SKM-1 treated with dmso at 0.1 percent for 144 hours (cell line): ENCODE measurements around the gene UGT1A1.
A peak's percentile ranks its signal among the peaks of the same experiment; 100 is the strongest.
"Not testable (repeated sequence)": the region's sequence is repeated elsewhere in the genome, so short reads cannot be mapped to it uniquely, and the experiment has no call there.

Experiments used
- DNase-seq: peaks from one replicate; lab custom pipeline; 2025; ENCODE audit not compliant: unreplicated experiment; lab: John Stamatoyannopoulos, UW

UGT1A1 gene

GRCh38 chr2:233760043-233760442 is at the start of gene UGT1A1:
Gene UGT1A1, plus strand, starts transcription at chr2:233760270. Its CDS starts 18 bp downstream, at chr2:233760288.
- DNase-seq, result no peak

DNA sequence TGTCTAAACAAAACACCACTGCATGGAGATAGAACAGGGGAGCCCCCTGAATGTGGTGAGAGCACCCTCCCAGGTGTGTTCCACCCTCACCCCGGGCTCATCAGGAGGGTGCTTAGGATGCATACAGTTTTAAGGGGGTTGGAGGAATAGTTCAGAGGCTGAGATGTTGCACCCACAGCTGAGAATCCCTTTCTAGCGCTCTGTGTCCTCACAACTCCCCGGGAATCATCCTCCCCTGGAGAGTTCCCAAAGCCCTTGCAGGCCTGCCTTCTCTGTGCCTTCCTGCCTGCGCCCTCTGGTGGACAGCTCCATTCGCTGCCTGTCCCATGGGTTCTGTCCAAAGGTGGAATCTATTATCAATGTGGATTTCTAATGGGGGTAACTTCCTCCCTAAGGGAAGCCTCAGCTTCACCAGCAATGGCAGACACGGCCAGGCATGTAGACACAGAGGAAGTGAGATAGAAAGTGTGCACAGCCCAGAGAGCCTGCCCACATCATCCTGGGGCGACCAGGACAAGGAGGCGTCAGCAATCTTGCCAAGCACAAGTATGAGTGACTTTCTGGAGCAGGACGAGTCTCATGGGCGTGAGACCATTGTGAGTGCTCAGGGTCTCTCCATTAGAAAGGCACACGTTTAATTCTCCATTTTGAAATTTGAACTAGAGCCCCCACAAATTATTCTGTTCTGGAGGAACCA is 48.6 kb upstream of the UGT1A1 start:
- DNase-seq, result peak; percentile 46

- DNase-seq, result no peak
These were observed 47.3 kb upstream of the UGT1A1 start, which contains the start of gene UGT1A5 for GRCh38 chr2:233712611-233713261. Gene UGT1A5, plus strand, starts transcription at chr2:233712907. Its CDS starts 85 bp downstream, at chr2:233712992.

DNA sequence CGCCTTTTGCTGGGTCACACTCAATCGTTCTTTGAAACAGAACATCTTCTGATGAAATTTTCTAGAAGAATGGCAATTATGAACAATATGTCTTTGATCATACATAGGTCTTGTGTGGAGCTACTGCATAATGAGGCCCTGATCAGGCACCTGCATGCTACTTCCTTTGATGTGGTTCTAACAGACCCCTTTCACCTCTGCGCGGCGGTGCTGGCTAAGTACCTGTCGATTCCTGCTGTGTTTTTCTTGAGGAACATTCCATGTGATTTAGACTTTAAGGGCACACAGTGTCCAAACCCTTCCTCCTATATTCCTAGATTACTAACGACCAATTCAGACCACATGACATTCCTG is 46.8 kb upstream of the UGT1A1 start:
- no peak for DNase-seq

DNA sequence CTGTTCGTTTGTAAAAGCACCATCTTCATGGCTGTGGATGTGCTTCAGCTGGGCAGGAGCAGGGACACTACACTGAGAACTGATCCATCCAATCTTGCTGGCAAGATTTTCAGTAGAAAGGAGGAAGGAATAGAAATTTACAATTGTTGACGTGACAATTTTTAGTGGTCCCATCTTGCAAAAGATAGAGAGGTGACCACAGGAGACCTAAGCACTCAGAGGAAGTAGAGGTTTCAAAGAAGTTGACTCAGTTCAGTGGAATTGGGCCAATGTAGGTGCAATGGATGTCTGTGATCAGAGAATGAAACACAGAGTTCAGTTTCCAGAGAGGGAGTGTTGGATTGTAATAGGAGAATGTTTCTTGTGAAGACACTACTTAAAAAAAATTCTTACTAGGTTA is 45.9 kb upstream of the UGT1A1 start:
- DNase-seq, result no peak

DNA sequence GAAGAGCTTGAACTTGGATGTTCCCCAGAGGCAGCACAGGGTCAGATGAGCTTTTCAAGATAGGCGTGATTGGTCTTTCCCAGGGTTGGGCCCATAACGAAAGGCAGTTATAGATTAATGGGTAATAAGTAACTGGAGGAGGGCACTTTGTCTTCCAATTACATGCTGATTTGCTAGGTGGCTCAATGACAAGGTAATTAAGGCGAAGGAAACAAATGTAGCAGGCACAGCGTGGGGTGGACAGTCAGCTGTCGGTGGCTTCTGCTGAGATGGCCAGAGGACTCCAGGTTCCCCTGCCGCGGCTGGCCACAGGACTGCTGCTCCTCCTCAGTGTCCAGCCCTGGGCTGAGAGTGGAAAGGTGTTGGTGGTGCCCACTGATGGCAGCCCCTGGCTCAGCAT is 41.5 kb upstream of the UGT1A1 start, which contains the start of gene UGT1A4:
Gene UGT1A4 (plus strand): TSS at position 185 of the 400 bp plus-strand sequence. CDS start 85 bp downstream, at position 270.
- no peak for DNase-seq

- DNase-seq, result no peak
These were observed 31.3 kb upstream of the UGT1A1 start, which contains the start of gene UGT1A3 for GRCh38 chr2:233728723-233729301. Gene UGT1A3, plus strand, starts transcription at chr2:233729042. Its CDS starts 85 bp downstream, at chr2:233729127.

DNA sequence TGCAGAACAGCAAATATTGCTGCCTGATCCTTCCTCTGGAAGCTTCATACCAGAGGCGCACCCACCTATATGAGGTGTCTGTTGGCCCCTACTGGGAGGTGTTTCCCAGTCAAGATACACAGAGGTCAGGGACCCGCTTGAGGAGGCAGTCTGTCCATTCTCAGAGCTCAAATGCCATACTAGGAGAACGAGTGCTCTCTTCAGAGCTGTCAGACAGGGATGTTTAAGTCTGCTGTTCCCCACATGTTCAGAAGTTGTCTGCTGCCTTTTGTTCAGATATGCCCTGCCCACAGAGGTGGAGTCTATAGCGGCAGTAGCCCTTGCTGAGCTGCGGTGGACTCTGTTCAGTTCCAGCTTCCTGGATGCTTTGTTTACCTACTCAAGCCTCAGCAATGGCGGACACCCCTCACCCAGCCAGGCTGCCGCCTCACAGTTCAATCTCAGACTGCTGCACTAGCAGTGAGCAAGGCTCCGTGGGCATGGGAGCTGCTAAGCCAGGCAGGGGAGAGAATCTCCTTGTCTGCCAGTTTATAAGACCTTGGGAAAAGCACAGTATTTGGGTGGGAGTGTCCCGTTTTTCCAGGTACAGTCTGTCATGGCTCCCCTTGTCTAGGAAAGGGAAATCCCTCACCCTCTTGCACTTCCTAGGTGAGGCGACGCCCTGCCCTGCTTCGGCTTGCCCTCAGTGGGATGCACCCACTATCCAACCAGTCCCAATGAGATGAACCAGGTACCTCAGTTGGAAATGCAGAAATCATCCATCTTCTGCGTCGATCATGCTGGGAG is 23.0 kb upstream of the UGT1A1 start:
- not testable (repeated sequence) for DNase-seq

DNA sequence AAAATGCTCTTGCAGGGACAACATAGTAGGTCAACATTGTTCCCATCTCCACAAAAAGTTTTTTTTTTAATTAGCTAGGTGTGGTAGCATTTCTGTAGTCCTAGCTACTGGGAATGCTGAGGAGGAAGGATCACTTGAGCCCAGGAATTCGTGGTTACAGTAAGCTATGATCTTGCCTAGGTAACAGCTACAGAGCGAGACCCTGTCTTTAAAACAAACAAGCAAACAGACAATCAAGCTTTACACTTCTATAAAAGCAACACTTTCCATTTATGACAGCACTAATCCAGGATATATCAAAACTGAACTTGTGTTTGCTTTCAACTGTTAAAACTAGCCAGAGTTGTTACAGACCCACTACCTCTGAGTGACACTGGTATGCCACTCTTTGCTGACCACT is 19.2 kb upstream of the UGT1A1 start:
- no peak for DNase-seq

- DNase-seq, result no peak
These were observed 16.4 kb upstream of the UGT1A1 start for GRCh38 chr2:233743464-233744259.

- no peak for DNase-seq
These were observed 14.9 kb upstream of the UGT1A1 start for GRCh38 chr2:233745073-233745755.

GRCh38 chr2:233745838-233746237 is 14.2 kb upstream of the UGT1A1 start:
- DNase-seq, result not testable (repeated sequence)

GRCh38 chr2:233746475-233747282 is 13.4 kb upstream of the UGT1A1 start:
- no peak for DNase-seq

DNA sequence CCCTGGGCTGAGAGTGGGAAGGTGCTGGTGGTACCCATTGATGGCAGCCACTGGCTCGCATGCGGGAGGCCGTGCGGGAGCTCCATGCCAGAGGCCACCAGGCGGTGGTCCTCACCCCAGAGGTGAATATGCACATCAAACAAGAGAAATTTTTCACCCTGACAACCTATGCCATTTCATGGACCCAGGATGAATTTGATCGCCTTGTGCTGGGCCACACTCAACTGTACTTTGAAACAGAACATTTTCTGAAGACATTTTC is 12.9 kb upstream of the UGT1A1 start:
- no peak for DNase-seq

DNA sequence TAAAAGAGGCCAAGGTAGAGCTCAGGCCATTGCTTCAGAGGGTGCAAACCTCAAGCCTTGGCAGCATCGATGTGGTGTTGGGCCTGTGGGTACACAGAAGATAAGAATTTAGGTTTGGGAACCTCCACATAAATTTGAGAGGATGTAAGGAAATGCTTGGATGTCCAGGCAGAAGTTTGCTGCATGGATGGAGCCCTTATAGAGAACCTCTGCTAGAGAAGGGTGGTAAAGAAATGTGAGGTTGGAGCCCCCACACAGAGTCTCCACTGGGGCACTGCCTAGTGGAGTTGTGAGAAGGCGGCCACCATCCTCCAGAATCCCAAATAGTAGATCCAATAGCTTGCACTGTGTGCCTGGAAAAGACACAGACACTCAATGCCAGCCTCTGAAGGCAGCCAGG is 9.4 kb upstream of the UGT1A1 start:
- DNase-seq, result not testable (repeated sequence)

- DNase-seq, result not testable (repeated sequence)
These were observed 8.7 kb upstream of the UGT1A1 start for GRCh38 chr2:233751212-233752009.

DNA sequence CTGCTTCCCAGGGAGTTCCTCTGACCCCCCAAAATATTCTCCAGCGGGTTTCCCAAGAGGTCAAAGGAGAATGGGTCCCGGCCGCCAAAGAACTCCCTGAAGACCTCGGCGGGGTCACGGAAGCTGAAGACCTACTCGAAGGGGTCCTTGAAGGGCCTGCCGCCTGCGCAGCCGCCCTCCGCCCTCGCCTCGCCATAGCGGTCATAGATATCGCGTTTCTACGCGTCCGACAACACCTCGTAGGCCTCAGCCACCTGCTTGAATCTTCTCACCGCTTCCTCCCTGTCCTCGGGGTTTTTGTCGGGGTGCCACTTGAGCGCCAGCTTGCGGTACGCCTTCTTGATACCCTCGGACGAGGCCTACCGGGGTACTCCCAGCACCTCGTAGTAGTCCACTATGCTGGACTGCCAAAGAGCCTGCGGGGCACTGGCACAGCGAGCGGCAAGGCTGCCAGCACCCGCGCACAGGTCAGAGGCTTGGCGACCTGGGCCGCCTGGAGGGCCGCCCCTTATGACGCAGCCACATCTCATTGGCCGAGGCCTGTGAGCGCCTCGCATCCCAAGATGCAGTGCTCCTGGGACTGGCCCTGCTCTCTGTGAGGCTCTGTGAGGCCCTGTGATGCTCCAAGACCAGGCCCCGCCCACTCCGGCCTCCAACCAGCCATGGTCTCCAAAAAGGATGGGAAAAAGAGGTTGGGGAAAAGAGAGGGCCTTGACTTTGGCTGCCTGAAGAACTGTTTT is 5.0 kb upstream of the UGT1A1 start:
- no peak for DNase-seq
